GM12874 (cell line): ENCODE results near the gene PARG.
"Not testable (repeated sequence)": the region's sequence is repeated elsewhere in the genome, so short reads cannot be mapped to it uniquely, and the experiment has no call there.

Experiments
- CTCF ChIP-seq: IDR thresholded peaks from 2 replicates; pipeline ENCODE4 v1.5.1; 2011; ENCODE audit warnings: low read depth, mild to moderate bottlenecking, control low read depth, low read length, moderate library complexity; ENCODE audit not compliant: insufficient read depth

Gene PARG

DNA sequence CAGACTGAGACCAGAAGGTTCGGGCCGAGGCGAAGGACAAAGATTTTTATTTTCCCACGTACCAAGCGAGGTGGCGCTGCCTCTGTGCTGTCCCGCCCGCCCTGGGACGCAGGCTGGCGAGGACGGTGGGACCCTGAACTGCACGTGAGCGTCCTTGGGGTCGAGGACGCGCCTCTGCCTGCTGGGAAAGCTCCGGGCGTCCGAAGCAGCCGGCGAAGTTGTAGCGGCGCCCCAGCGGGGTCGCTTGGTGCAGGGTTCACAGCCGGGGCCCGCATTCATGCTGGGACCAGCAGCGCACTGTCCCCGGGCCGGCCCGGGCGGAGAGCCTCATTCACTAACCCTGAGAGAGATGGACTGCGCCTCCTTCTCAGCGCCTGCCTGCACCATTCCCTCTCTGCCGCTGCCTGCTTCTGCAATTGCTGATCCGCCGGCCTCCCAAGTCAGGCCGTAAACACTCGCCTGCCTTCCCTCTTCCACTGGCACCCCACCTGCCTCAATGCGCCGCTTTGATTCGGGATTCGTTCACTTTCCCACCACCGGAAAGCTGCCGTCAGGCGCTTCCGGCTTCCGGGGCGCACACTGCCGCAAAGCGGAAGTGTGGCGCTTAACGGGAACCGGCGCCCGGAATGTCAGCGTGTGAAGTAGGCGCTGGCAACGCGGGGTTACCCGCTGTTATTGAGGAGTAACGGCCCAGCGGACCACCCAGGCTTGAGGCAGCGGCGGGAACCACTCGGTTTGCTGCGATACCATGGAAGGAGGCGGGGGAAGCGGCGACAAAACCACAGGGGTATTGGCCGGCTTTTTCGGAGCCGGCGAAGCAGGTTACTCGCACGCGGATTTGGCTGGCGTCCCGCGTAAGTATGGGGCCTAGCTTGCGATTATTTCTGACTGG is at the start of gene PARG, which contains the start of gene TIMM23B:
TSS of gene PARG (minus strand) at position 581 of the 892 bp plus-strand sequence. CDS start at position 279, 302 bp downstream.
TSS of gene TIMM23B (plus strand) at position 607 of the 892 bp plus-strand sequence. CDS start at position 749, 142 bp downstream.
- TF ChIP-seq CTCF, result not testable (repeated sequence)

DNA sequence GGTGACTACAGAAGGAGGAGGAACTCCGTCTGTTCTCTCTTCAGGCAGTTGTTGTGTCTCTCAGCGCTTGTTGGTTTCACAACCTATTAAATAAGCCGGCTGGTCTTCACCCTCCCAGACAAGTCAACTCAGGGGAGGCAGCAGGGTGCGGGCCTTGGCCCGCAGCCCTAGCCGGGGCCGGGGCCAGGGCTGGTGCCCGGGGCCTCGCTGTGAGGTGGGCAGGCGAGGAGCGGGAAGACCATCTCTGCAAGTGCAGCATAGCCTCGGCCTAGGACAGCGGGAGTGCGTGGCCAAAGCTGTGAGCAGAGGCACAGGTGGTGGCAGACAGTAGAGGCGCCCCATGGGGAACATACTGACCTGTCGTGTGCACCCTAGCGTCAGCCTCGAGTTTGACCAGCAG is 46.5 kb upstream of the PARG start, which contains the start of gene AGAP6:
TSS of gene AGAP6 (plus strand) at position 31 of the 400 bp plus-strand sequence. CDS start at position 341, 310 bp downstream.
- not testable (repeated sequence) for TF ChIP-seq CTCF

- no peak for TF ChIP-seq CTCF
These were observed 96.8 kb downstream of the PARG start for GRCh38 chr10:49844775-49845595.

GRCh38 chr10:49841615-49842332 is 100.1 kb downstream of the PARG start:
- TF ChIP-seq CTCF, result no peak

DNA sequence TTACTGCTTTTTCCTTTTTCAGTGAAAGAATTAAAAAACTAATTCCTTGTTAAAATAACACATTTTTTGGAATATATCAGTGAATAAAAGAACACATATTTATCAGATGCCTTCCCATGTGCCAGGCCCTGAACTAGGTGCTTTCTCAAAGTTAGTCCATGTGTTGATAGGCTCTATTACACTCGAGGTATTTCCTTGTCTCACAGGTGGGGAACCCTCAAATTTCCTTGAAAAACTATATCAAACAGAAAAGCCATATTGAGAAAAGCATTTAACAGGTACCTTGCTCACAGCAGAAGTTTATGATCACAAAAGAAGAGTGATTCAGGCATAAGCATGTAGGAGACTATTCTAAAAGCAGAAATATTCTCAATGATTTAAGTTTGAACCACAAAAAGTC is 104.1 kb downstream of the PARG start:
- no peak for TF ChIP-seq CTCF

DNA sequence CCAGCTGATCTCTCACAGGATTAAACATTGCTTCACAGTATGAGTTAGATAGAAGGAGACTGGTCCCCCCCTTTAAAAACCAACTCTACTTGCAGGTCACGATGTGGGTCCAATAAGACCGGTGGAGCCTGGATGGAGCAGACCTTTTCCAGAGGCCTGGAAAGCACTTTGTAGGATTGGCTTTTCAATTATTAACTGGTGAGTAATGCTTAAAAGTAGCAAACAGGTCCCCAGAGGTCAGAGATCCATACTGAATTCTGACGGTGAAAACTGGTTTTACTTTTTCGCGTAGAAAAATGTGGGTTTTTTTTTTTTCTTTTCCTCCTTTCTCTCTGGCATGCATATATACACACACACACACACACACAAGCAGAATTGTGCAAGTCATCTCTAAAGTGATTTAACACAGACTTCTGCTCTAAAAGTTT is 104.8 kb downstream of the PARG start:
- no peak for TF ChIP-seq CTCF
